H9 (cell line): ENCODE measurements around the gene NTSR1. TPM values are rescaled to one million over a fixed set of nuclear protein-coding genes. Genes with fewer than 3 reads are reported as not detected.

Source experiments
- DNase-seq: peaks from one replicate; pipeline ENCODE4 v3.0.0-alpha.2; 2017
- H2AFZ ChIP-seq: one replicate; pipeline ENCODE4 v1.6.1; 2013; ENCODE audit warnings: mild to moderate bottlenecking, low read length, control low read depth, moderate library complexity
- H2AK5ac ChIP-seq: 2 replicates; pipeline ENCODE4 v1.6.1; 2013; ENCODE audit warnings: low read length, control low read depth, mixed read lengths; ENCODE audit not compliant: insufficient read length
- H2BK120ac ChIP-seq: one replicate; pipeline ENCODE4 v1.6.1; 2013; ENCODE audit warnings: low read depth, mild to moderate bottlenecking, low read length, control low read depth, inconsistent platforms; ENCODE audit not compliant: poor library complexity, severe bottlenecking
- H2BK12ac ChIP-seq: 2 replicates; pipeline ENCODE4 v1.6.1; 2013; ENCODE audit warnings: low read length, control low read depth, mixed read lengths, low read depth; ENCODE audit not compliant: insufficient read length
- H2BK15ac ChIP-seq: 2 replicates; pipeline ENCODE4 v1.6.1; 2013; ENCODE audit warnings: low read depth, low read length, control low read depth
- H2BK20ac ChIP-seq: one replicate; pipeline ENCODE4 v1.6.1; 2013; ENCODE audit warnings: low read depth, mild to moderate bottlenecking, low read length, control low read depth, inconsistent platforms; ENCODE audit not compliant: poor library complexity, severe bottlenecking
- H2BK5ac ChIP-seq: 2 replicates; pipeline ENCODE4 v1.6.1; 2013; ENCODE audit warnings: low read length, control low read depth, mixed read lengths; ENCODE audit not compliant: insufficient read length
- H3K14ac ChIP-seq: 2 replicates; pipeline ENCODE4 v1.6.1; 2013; ENCODE audit warnings: low read length, control low read depth; ENCODE audit not compliant: insufficient read depth
- H3K18ac ChIP-seq: 2 replicates; pipeline ENCODE4 v1.6.1; 2013; ENCODE audit warnings: low read depth, mild to moderate bottlenecking, mixed read lengths, low read length, control low read depth; ENCODE audit not compliant: insufficient read length
- H3K23ac ChIP-seq: 2 replicates; pipeline ENCODE4 v1.6.1; 2013; ENCODE audit warnings: low read length, control low read depth, mixed read lengths, low read depth; ENCODE audit not compliant: insufficient read length
- H3K23me2 ChIP-seq: 2 replicates; pipeline ENCODE4 v1.6.1; 2013; ENCODE audit warnings: low read depth, mild to moderate bottlenecking, mixed read lengths, low read length, control low read depth; ENCODE audit not compliant: insufficient read length, poor library complexity, severe bottlenecking
- H3K27ac ChIP-seq: 2 replicates; pipeline ENCODE4 v1.5.1; 2013; ENCODE audit warnings: low read length, control low read depth, mixed read lengths, low read depth; ENCODE audit not compliant: insufficient read length
- H3K27me3 ChIP-seq: 2 replicates; pipeline ENCODE4 v1.6.1; 2013; ENCODE audit warnings: low read length, control low read depth, inconsistent platforms; ENCODE audit not compliant: insufficient read depth
- H3K4ac ChIP-seq: 2 replicates; pipeline ENCODE4 v1.6.1; 2013; ENCODE audit warnings: low read depth, mild to moderate bottlenecking, control low read depth, inconsistent platforms, low read length, moderate library complexity
- H3K4me1 ChIP-seq: 2 replicates; pipeline ENCODE4 v1.6.1; 2013; ENCODE audit warnings: low read length, control low read depth, inconsistent platforms; ENCODE audit not compliant: insufficient read depth
- H3K4me2 ChIP-seq: 2 replicates; pipeline ENCODE4 v1.6.1; 2013; ENCODE audit warnings: low read length, control low read depth, mixed read lengths; ENCODE audit not compliant: insufficient read length, insufficient read depth
- H3K56ac ChIP-seq: 2 replicates; pipeline ENCODE4 v1.6.1; 2013; ENCODE audit warnings: low read depth, mild to moderate bottlenecking, mixed read lengths, low read length, control low read depth; ENCODE audit not compliant: insufficient read length
- H3K79me1 ChIP-seq: 2 replicates; pipeline ENCODE4 v1.6.1; 2013; ENCODE audit warnings: low read depth, mild to moderate bottlenecking, moderate library complexity, low read length, control low read depth, inconsistent platforms; ENCODE audit not compliant: insufficient read depth, poor library complexity, severe bottlenecking
- H3K79me2 ChIP-seq: 2 replicates; pipeline ENCODE4 v1.6.1; 2013; ENCODE audit warnings: low read length, control low read depth, inconsistent platforms; ENCODE audit not compliant: insufficient read depth
- H3K9ac ChIP-seq: 2 replicates; pipeline ENCODE4 v1.6.1; 2013; ENCODE audit warnings: low read length, control low read depth, mixed read lengths; ENCODE audit not compliant: insufficient read length; ENCODE audit errors: extremely low read depth
- H3K9me3 ChIP-seq: one replicate; pipeline ENCODE4 v1.6.1; 2013; ENCODE audit warnings: low read depth, low read length, inconsistent platforms; ENCODE audit not compliant: control insufficient read depth
- H3T11ph ChIP-seq: one replicate; pipeline ENCODE4 v1.6.1; 2013; ENCODE audit warnings: mild to moderate bottlenecking, low read length, control low read depth, inconsistent platforms
- H4K20me1 ChIP-seq: one replicate; pipeline ENCODE4 v1.6.1; 2013; ENCODE audit not compliant: control insufficient read depth, insufficient read length, insufficient read depth
- H4K5ac ChIP-seq: 2 replicates; pipeline ENCODE4 v1.6.1; 2013; ENCODE audit warnings: low read depth, mild to moderate bottlenecking, mixed read lengths, low read length, control low read depth; ENCODE audit not compliant: insufficient read length
- H4K8ac ChIP-seq: replicated peaks from 2 replicates; pipeline ENCODE4 v1.6.1; 2013; ENCODE audit warnings: low read length, control low read depth, mixed read lengths, low read depth; ENCODE audit not compliant: insufficient read length
- H4K91ac ChIP-seq: 2 replicates; pipeline ENCODE4 v1.6.1; 2013; ENCODE audit warnings: low read depth, mild to moderate bottlenecking, moderate library complexity, mixed read lengths, low read length, control low read depth; ENCODE audit not compliant: insufficient read length
- H3K27ac Mint-ChIP-seq, 3 experiments: 2 replicates in 2 of 3; 3 replicates in 1 of 3; pipeline ENCODE4 v1.8.0; 2020 to 2021; ENCODE audit warnings: mixed read lengths in 3 of 3, mild to moderate bottlenecking in 1 of 3, moderate library complexity in 1 of 3
- H3K27me3 Mint-ChIP-seq: 2 replicates; pipeline ENCODE4 v1.8.0; 2021; ENCODE audit warnings: low read depth, mild to moderate bottlenecking, moderate library complexity, mixed read lengths
- H3K36me3 Mint-ChIP-seq, 3 experiments: 2 replicates in 2 of 3; 3 replicates in 1 of 3; pipeline ENCODE4 v1.8.0; 2020 to 2021; ENCODE audit warnings: low read depth in 3 of 3, mixed read lengths in 3 of 3; ENCODE audit not compliant: insufficient read depth in 1 of 3
- H3K4me1 Mint-ChIP-seq, 2 experiments: 2 replicates each; pipeline ENCODE4 v1.8.0; 2020; ENCODE audit warnings: mixed read lengths in 2 of 2
- H3K4me3 Mint-ChIP-seq, 2 experiments: 2 replicates in 1 of 2; 3 replicates in 1 of 2; pipeline ENCODE4 v1.8.0; 2020 to 2021; ENCODE audit warnings: mild to moderate bottlenecking in 2 of 2, mixed read lengths in 2 of 2, moderate library complexity in 1 of 2
- H3K9me3 Mint-ChIP-seq, 2 experiments: 2 replicates in 1 of 2; 3 replicates in 1 of 2; pipeline ENCODE4 v1.8.0; 2020; ENCODE audit warnings: mild to moderate bottlenecking in 2 of 2, mixed read lengths in 2 of 2, moderate library complexity in 1 of 2
- CTCF ChIP-seq: fragments of 200-600 bp; sonication (generic); conservative IDR thresholded peaks from 3 replicates; pipeline ENCODE4 v1.8.0; 2021; ENCODE audit warnings: antibody characterized with exemption, mild to moderate bottlenecking
- WGBS: extraction: QIAGEN DNeasy Blood & Tissue Kit; methylation state at CpG from one replicate; pipeline ENCODE4 v1.1.7; 2013; ENCODE audit warnings: missing lambda C conversion rate, low lambda C conversion rate, mixed read lengths; ENCODE audit not compliant: insufficient read length; ENCODE audit errors: extremely low coverage; 5-methylcytosine and 5-hydroxymethylcytosine counted together
- total RNA-seq: library from RNA; stranded (reverse); gene quantifications from 2 replicates; pipeline ENCODE4 v1.2.1, GENCODE V29; 2021

Gene NTSR1
- total RNA-seq, 1 experiment from 2014 or later, result 0.11 TPM

- H3K18ac ChIP-seq, result no peak overlapping the region
- H4K5ac ChIP-seq, result no peak overlapping the region
- H3K4me1 ChIP-seq, result no peaks in the 10 kb centered on the region
- no peak overlapping the region for H3K23ac ChIP-seq
- no peak overlapping the region for H3K27ac ChIP-seq
- peaks cover 13 to 22% of the 10 kb centered on the region in 2 experiments for H3K4me1 Mint-ChIP-seq
- no peaks in the 10 kb centered on the region for H3K79me2 ChIP-seq
- H3K79me1 ChIP-seq, result no peaks in the 10 kb centered on the region
- H2BK15ac ChIP-seq, result no peak overlapping the region
- H3K4me3 Mint-ChIP-seq, result peak overlapping the region; percentile 55 to 79
- no peaks in the 10 kb centered on the region; a peak in 1 of 5 replicates for H3K9me3 Mint-ChIP-seq
- no peak overlapping the region for H3K4ac ChIP-seq
- H4K20me1 ChIP-seq, result no peaks in the 10 kb centered on the region
- H3K36me3 Mint-ChIP-seq, result peaks cover 13 to 28% (median 24%) of the 10 kb centered on the region in 3 experiments
- no peak overlapping the region for H3T11ph ChIP-seq
- no peaks in the 10 kb centered on the region for H3K27me3 ChIP-seq
- H2AFZ ChIP-seq, result no peak overlapping the region
- no peak overlapping the region for H3K27ac Mint-ChIP-seq
- peak overlapping the region; percentile 22 for H3K9ac ChIP-seq
- H2BK20ac ChIP-seq, result no peak overlapping the region
- H3K27me3 Mint-ChIP-seq, result peaks cover 28% of the 10 kb centered on the region
- DNase-seq, result peak; percentile 65
- H4K91ac ChIP-seq, result no peak overlapping the region
- H3K9me3 ChIP-seq, result no peaks in the 10 kb centered on the region
- H2BK5ac ChIP-seq, result no peak overlapping the region
- no peak overlapping the region for H3K56ac ChIP-seq
- H3K23me2 ChIP-seq, result peaks cover 4% of the 10 kb centered on the region
- H4K8ac ChIP-seq, result no peak overlapping the region
- no peak for TF ChIP-seq CTCF
- WGBS, result no CpG with 5 or more reads among the region's 68 CpGs
- no peak overlapping the region for H2BK120ac ChIP-seq
- no peak overlapping the region for H2AK5ac ChIP-seq
- peak overlapping the region; percentile 45; the same call in 1 of the 2 replicates for H3K14ac ChIP-seq
- no peak overlapping the region for H2BK12ac ChIP-seq
- peak overlapping the region; percentile 62 for H3K4me2 ChIP-seq
Measured at GRCh38 chr20:62795023-62795761, 86.6 kb downstream of the NTSR1 start.
